HepG2 (cell line): ENCODE results near the gene SLC9B2. TPM values are rescaled to one million over a fixed set of nuclear protein-coding genes. Genes with fewer than 3 reads are reported as not detected.

Experiments used
- BRCA1 ChIP-seq: sonication (generic); formaldehyde crosslinking; IDR thresholded peaks from 2 replicates; pipeline ENCODE4 v1.4.0; 2020; ENCODE audit warnings: missing genetic modification reagents
- CEBPZ ChIP-seq: IDR thresholded peaks from 2 replicates; pipeline ENCODE4 v1.6.1; 2012; ENCODE audit warnings: low read length, improper control_type of control experiment
- CHCHD3 ChIP-seq: sonication (generic); formaldehyde crosslinking; IDR thresholded peaks from 2 replicates; pipeline ENCODE4 v1.8.0; 2022; ENCODE audit warnings: mild to moderate bottlenecking, missing genetic modification reagents, moderate library complexity
- GABPA ChIP-seq, 2 experiments: IDR thresholded peaks; 2 replicates each; pipeline ENCODE4 v1.6.1; 2011 to 2016; ENCODE audit warnings: low read depth in 2 of 2, low read length in 1 of 2, missing biosample characterization in 1 of 2, missing genetic modification characterization in 1 of 2
- HNF4G ChIP-seq, 2 experiments: sonication (generic) in 1 of 2; formaldehyde crosslinking in 1 of 2; IDR thresholded peaks; 2 replicates each; pipeline versions ENCODE4 v1.4.0 to v1.6.1; 2011 to 2020; ENCODE audit warnings: borderline replicate concordance in 2 of 2, low read depth in 2 of 2, mild to moderate bottlenecking in 2 of 2, low read length in 1 of 2, missing genetic modification reagents in 1 of 2, moderate library complexity in 1 of 2
- MAZ ChIP-seq, 2 experiments: sonication (generic) in 1 of 2; formaldehyde crosslinking in 1 of 2; IDR thresholded peaks; 2 replicates each; pipeline versions ENCODE4 v1.5.0 to v1.6.1; 2012 to 2020; ENCODE audit warnings: low read depth in 2 of 2, mild to moderate bottlenecking in 2 of 2, borderline replicate concordance in 1 of 2, improper control_type of control experiment in 1 of 2, low read length in 1 of 2, missing genetic modification reagents in 1 of 2, moderate library complexity in 1 of 2
- NKX3-1 ChIP-seq: sonication (generic); formaldehyde crosslinking; IDR thresholded peaks from 2 replicates; pipeline ENCODE4 v1.5.0; 2020; ENCODE audit warnings: missing genetic modification reagents
- PRDM10 ChIP-seq: sonication (generic); formaldehyde crosslinking; IDR thresholded peaks from 2 replicates; pipeline ENCODE4 v1.4.0; 2020; ENCODE audit warnings: low read depth, missing genetic modification reagents
- SALL2 ChIP-seq: sonication (generic); formaldehyde crosslinking; IDR thresholded peaks from 2 replicates; pipeline ENCODE4 v1.8.1; 2023; ENCODE audit warnings: mild to moderate bottlenecking, missing genetic modification reagents, inconsistent platforms
- SRSF1 ChIP-seq: fragments of 200-400 bp; formaldehyde crosslinking; optimal IDR thresholded peaks from 2 replicates; pipeline ENCODE3; 2017; ENCODE audit warnings: mild to moderate bottlenecking, low read depth, low read length, moderate library complexity
- U2AF2 ChIP-seq: fragments of 200-400 bp; formaldehyde crosslinking; IDR thresholded peaks from 2 replicates; pipeline ENCODE4 v1.6.1; 2017; ENCODE audit warnings: low read depth, mild to moderate bottlenecking, low read length
- ZNF260 ChIP-seq: sonication (generic); formaldehyde crosslinking; IDR thresholded peaks from 2 replicates; pipeline ENCODE4 v1.4.0; 2020; ENCODE audit warnings: missing genetic modification reagents, low read depth, mild to moderate bottlenecking, borderline replicate concordance
- ZNF547 ChIP-seq: sonication (generic); formaldehyde crosslinking; IDR thresholded peaks from 2 replicates; pipeline ENCODE4 v1.5.1; 2020; ENCODE audit warnings: mild to moderate bottlenecking, missing genetic modification reagents
- ZNF7 ChIP-seq: IDR thresholded peaks from 2 replicates; pipeline ENCODE4 v1.6.1; 2016; ENCODE audit warnings: missing biosample characterization, missing genetic modification reagents
- ZNF83 ChIP-seq: sonication (generic); formaldehyde crosslinking; IDR thresholded peaks from 2 replicates; pipeline ENCODE4 v1.4.0; 2020; ENCODE audit warnings: missing genetic modification reagents, mild to moderate bottlenecking, borderline replicate concordance
- polyA plus RNA-seq, 8 experiments: library from polyadenylated mRNA; depleted of rRNA in 3 of 8; stranded (reverse) in 7 of 8; unstranded in 1 of 8; fragments of >200 nt; fragmentation: Illumina TruSeq in 4 of 8; extraction: Trizol in 4 of 8; gene quantifications; 2 replicates each; pipeline versions ENCODE4 v1.2.1 to v1.2.3, GENCODE V29; 2011 to 2016; ENCODE audit warnings: low read depth in 4 of 8, missing spikeins in 1 of 8, mixed read lengths in 1 of 8; ENCODE audit not compliant: insufficient read depth in 1 of 8
- total RNA-seq, 5 experiments: library from RNA; depleted of rRNA; stranded (reverse); fragments of >200 nt; fragmentation: Illumina TruSeq; extraction: Trizol; gene quantifications; 2 replicates each; pipeline ENCODE4 v1.2.3, GENCODE V29; 2016; ENCODE audit warnings: low read depth in 1 of 5
- TF ChIP-seq, protein P1 (sequence below): IDR thresholded peaks from 2 replicates; pipeline ENCODE4 v1.6.1; 2016; ENCODE audit warnings: missing compliant biosample characterization, missing genetic modification reagents, borderline replicate concordance

SLC9B2 gene
- total and polyA plus RNA-seq, 2 of the 13 experiments (the other 11 are each of a cell fraction or from before 2014, with no cell fraction given): 23.5 to 38.5 TPM

DNA sequence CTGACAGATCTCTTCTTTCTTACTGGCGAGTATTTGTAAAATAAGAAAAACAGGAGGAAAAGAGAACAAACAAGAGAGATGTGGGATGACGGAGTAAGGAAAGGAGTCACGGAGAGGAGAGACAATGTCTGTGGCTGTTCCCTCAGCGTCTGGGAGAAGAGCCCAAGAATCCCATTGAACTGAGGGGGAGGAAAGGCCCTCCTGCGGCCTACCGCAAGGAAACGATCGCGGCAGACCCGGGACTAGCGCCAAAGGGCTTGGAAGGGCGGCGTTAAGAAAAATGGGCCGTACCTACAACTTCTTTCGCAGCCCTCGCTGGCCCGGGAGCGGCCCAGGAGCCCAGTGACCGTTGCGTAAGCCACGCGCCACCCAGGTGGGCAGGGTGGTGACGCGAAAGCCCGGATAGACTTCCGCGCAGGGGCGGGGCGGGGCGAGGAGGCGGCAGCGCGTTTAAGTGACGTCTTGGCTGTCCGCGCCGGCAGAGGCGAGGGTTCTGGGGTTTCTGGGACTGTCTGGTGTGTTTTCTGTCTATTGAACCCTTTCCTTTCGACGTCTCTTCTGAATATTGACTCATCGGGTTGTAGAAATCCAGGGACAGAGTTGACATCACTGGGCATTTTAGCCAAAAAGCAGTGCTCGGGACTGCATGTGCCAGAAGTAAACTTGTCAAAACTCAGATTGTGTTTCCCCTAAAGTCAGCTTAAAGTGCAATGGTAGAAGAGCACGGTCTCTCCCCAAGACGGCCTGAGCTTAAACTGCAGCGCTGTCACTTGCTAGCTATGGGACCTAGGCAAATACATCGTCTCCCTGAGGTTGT is 57.0 kb downstream of the SLC9B2 start, which contains the start of gene SLC9B1 (continued):
- peak; percentile 55; the same call in 1 of the 2 replicates for TF ChIP-seq PRDM10 (CRISPR knock-in tag)
- TF ChIP-seq HNF4G (IDR thresholded peaks at IDR 0.05; ENCODE audit: borderline replicate concordance, low read depth, low read length): 0 out of 2 replicates have a peak, but pooled peaks have one; percentile 8
- TF ChIP-seq HNF4G (CRISPR knock-in tag; IDR thresholded peaks at IDR 0.05; ENCODE audit: borderline replicate concordance, low read depth): 0 out of 2 replicates have a peak, but pooled peaks have one; percentile 29
- peak; percentile 47; the same call in 1 of the 2 replicates for TF ChIP-seq ZNF547
- 0 out of 2 replicates have a peak, but pooled peaks have one; percentile 57 for TF ChIP-seq BRCA1 (CRISPR knock-in tag)
- TF ChIP-seq CHCHD3 (CRISPR knock-in tag): no peak
- TF ChIP-seq, protein P1, sequence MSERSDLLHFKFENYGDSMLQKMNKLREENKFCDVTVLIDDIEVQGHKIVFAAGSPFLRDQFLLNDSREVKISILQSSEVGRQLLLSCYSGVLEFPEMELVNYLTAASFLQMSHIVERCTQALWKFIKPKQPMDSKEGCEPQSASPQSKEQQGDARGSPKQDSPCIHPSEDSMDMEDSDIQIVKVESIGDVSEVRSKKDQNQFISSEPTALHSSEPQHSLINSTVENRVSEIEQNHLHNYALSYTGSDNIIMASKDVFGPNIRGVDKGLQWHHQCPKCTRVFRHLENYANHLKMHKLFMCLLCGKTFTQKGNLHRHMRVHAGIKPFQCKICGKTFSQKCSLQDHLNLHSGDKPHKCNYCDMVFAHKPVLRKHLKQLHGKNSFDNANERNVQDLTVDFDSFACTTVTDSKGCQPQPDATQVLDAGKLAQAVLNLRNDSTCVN (CRISPR knock-in tag): no peak
- TF ChIP-seq ZNF83: no peak
- TF ChIP-seq MAZ (IDR thresholded peaks at IDR 0.05; ENCODE audit: borderline replicate concordance, low read depth, low read length): peak; percentile 73
- TF ChIP-seq MAZ (CRISPR knock-in tag; IDR thresholded peaks at IDR 0.05; ENCODE audit: low read depth): peak; percentile 91
- peak; percentile 85 for TF ChIP-seq SALL2 (CRISPR knock-in tag)
- no peak for TF ChIP-seq GABPA (IDR thresholded peaks at IDR 0.05; ENCODE audit: low read depth, low read length)
- TF ChIP-seq GABPA (CRISPR knock-in tag; IDR thresholded peaks at IDR 0.05; ENCODE audit: low read depth): peak; percentile 73
- TF ChIP-seq ZNF7: no peak
- peak; percentile 63; the same call in 1 of the 2 replicates for TF ChIP-seq NKX3-1 (CRISPR knock-in tag)
- no peak for TF ChIP-seq SRSF1
- TF ChIP-seq CEBPZ: no peak
- no peak for TF ChIP-seq ZNF260 (CRISPR knock-in tag)
- TF ChIP-seq U2AF2: no peak
